Smooth muscle cell (in vitro differentiated cells): Measurements from ENCODE around the gene PDZRN4. TPM values are rescaled to one million over a fixed set of nuclear protein-coding genes. Genes with fewer than 3 reads are reported as not detected.
A peak's percentile ranks its signal among the peaks of the same experiment; 100 is the strongest.

Experiments
- DNase-seq: peaks from one replicate; lab custom pipeline; 2025; ENCODE audit not compliant: unreplicated experiment; lab: John Stamatoyannopoulos, UW
- H2AFZ ChIP-seq: fragments of 200-600 bp; sonication (generic); 2 replicates; pipeline ENCODE4 v1.6.0; 2016; ENCODE audit warnings: antibody characterized with exemption, low read depth, mild to moderate bottlenecking
- H3F3A ChIP-seq: fragments of 200-600 bp; sonication (generic); 2 replicates; pipeline ENCODE4 v1.6.0; 2017; ENCODE audit warnings: antibody characterized with exemption, low read depth
- H3K27ac ChIP-seq: fragments of 200-600 bp; sonication (generic); 2 replicates; pipeline ENCODE4 v1.5.1; 2016; ENCODE audit warnings: low read depth, mild to moderate bottlenecking
- H3K27me3 ChIP-seq: fragments of 200-600 bp; sonication (generic); 2 replicates; pipeline ENCODE4 v1.6.1; 2016; ENCODE audit warnings: low read depth, mild to moderate bottlenecking
- H3K36me3 ChIP-seq: fragments of 200-600 bp; sonication (generic); 2 replicates; pipeline ENCODE4 v1.5.1; 2016; ENCODE audit warnings: low read depth
- H3K4me1 ChIP-seq: fragments of 200-600 bp; sonication (generic); 2 replicates; pipeline ENCODE4 v1.5.1; 2016; ENCODE audit warnings: low read depth
- H3K4me2 ChIP-seq: fragments of 200-600 bp; sonication (generic); 2 replicates; pipeline ENCODE4 v1.6.0; 2016; ENCODE audit warnings: mild to moderate bottlenecking
- H3K4me3 ChIP-seq: fragments of 200-600 bp; sonication (generic); 2 replicates; pipeline ENCODE4 v1.5.1; 2016; ENCODE audit warnings: mild to moderate bottlenecking
- H3K79me2 ChIP-seq: fragments of 200-600 bp; sonication (generic); 2 replicates; pipeline ENCODE4 v1.6.0; 2016; ENCODE audit warnings: low read depth, mild to moderate bottlenecking
- H3K9ac ChIP-seq: fragments of 200-600 bp; sonication (generic); 2 replicates; pipeline ENCODE4 v1.6.0; 2016; ENCODE audit warnings: low read depth
- H3K9me3 ChIP-seq: fragments of 200-600 bp; sonication (generic); replicated peaks from 2 replicates; pipeline ENCODE4 v1.5.1; 2016; ENCODE audit warnings: low read depth
- H4K20me1 ChIP-seq: fragments of 200-600 bp; sonication (generic); 2 replicates; pipeline ENCODE4 v1.6.0; 2016; ENCODE audit warnings: low read depth
- CTCF ChIP-seq: fragments of 200-600 bp; sonication (generic); IDR thresholded peaks from 2 replicates; pipeline ENCODE4 v1.5.1; 2017; ENCODE audit warnings: borderline replicate concordance, mild to moderate bottlenecking, antibody characterized with exemption; ENCODE audit not compliant: insufficient read depth, poor library complexity, severe bottlenecking
- WGBS: methylation state at CpG from one replicate; pipeline ENCODE4 v1.1.7; 2016; ENCODE audit warnings: low lambda C conversion rate; 5-methylcytosine and 5-hydroxymethylcytosine counted together
- polyA plus RNA-seq: library from polyadenylated mRNA; unstranded; fragments of >200 nt; fragmentation: Nextera tagmentation; extraction: Ambion mirVana; gene quantifications from 2 replicates; pipeline ENCODE4 v1.2.1, GENCODE V29; 2016
- total RNA-seq: library from RNA; depleted of rRNA; stranded (reverse); fragments of >200 nt; gene quantifications from 2 replicates; pipeline ENCODE4 v1.2.3, GENCODE V29; 2014

Gene PDZRN4
- total and polyA plus RNA-seq, 2 experiments from 2014 or later, result 4.7 to 5.4 TPM

GRCh38 chr12:41485203-41485602 lies 297.1 kb downstream of the PDZRN4 start:
- DNase-seq, result no peak
- no peak for TF ChIP-seq CTCF
- 82% methylated on average over 5 of the region's 5 CpGs for WGBS

GRCh38 chr12:41486718-41487117 lies 298.6 kb downstream of the PDZRN4 start:
- TF ChIP-seq CTCF, result no peak
- Histone ChIP-seq H2AFZ (no peak overlapping the region), H3K4me2 (no peak overlapping the region), H3K27ac (no peak overlapping the region), H3K4me3 (no peak overlapping the region), H3K36me3 (no peaks in the 10 kb centered on the region), H4K20me1 (no peaks in the 10 kb centered on the region), H3F3A (no peaks in the 10 kb centered on the region), H3K27me3 (no peaks in the 10 kb centered on the region), H3K79me2 (no peaks in the 10 kb centered on the region), H3K9me3 (no peaks in the 10 kb centered on the region), H3K4me1 (no peaks in the 10 kb centered on the region), H3K9ac (no peak overlapping the region)
- DNase-seq, result no peak
- WGBS, result 86% methylated on average over 2 of the region's 2 CpGs

More at GRCh38 chr12:41485203-41485602, 297.1 kb downstream of the PDZRN4 start:
- H3K36me3 ChIP-seq, result no peaks in the 10 kb centered on the region
- H4K20me1 ChIP-seq, result no peaks in the 10 kb centered on the region
- no peaks in the 10 kb centered on the region for H3K79me2 ChIP-seq
- no peak overlapping the region for H3K4me2 ChIP-seq
- H3F3A ChIP-seq, result no peaks in the 10 kb centered on the region
- H3K4me1 ChIP-seq, result no peaks in the 10 kb centered on the region
- no peaks in the 10 kb centered on the region for H3K27me3 ChIP-seq
- no peak overlapping the region for H3K4me3 ChIP-seq
- H3K9ac ChIP-seq, result no peak overlapping the region
- H3K27ac ChIP-seq, result no peak overlapping the region
- H2AFZ ChIP-seq, result peak overlapping the region; percentile 10
- no peaks in the 10 kb centered on the region for H3K9me3 ChIP-seq

- Histone ChIP-seq H3K4me2 (no peak overlapping the region), H3K4me1 (no peaks in the 10 kb centered on the region)
- DNase-seq, result no peak
Measured at GRCh38 chr12:41496009-41496408, 307.9 kb downstream of the PDZRN4 start.

More at GRCh38 chr12:41496009-41496408, 307.9 kb downstream of the PDZRN4 start:
- no peaks in the 10 kb centered on the region for H3F3A ChIP-seq
- no peaks in the 10 kb centered on the region for H3K27me3 ChIP-seq
- H3K9me3 ChIP-seq, result no peaks in the 10 kb centered on the region
- TF ChIP-seq CTCF, result no peak
- no peak overlapping the region for H3K4me3 ChIP-seq
- no peaks in the 10 kb centered on the region for H3K79me2 ChIP-seq
- no peak overlapping the region for H3K27ac ChIP-seq
- H3K9ac ChIP-seq, result no peak overlapping the region
- H3K36me3 ChIP-seq, result no peaks in the 10 kb centered on the region
- H2AFZ ChIP-seq, result no peak overlapping the region
- 86% methylated on average over 4 of the region's 4 CpGs for WGBS
- H4K20me1 ChIP-seq, result no peaks in the 10 kb centered on the region
